Neuron (in vitro differentiated cells): ENCODE data around the gene RAVER1.

Experiments
- H2AFZ ChIP-seq: one replicate; pipeline ENCODE4 v1.6.1; 2013; ENCODE audit warnings: low read depth, mild to moderate bottlenecking, inconsistent platforms, low read length, moderate library complexity
- H3K27me3 ChIP-seq: one replicate; pipeline ENCODE4 v1.6.1; 2013; ENCODE audit warnings: low read length; ENCODE audit not compliant: insufficient read depth
- H3K36me3 ChIP-seq: one replicate; pipeline ENCODE4 v1.6.1; 2013; ENCODE audit warnings: low read length; ENCODE audit not compliant: insufficient read depth
- H3K4me1 ChIP-seq: one replicate; pipeline ENCODE4 v1.6.1; 2013; ENCODE audit warnings: low read length; ENCODE audit not compliant: insufficient read depth
- H3K4me3 ChIP-seq: 2 replicates; pipeline ENCODE4 v1.5.1; 2013; ENCODE audit warnings: mild to moderate bottlenecking, low read length, moderate library complexity
- H3K9me3 ChIP-seq: one replicate; pipeline ENCODE4 v1.6.1; 2013; ENCODE audit warnings: low read length

RAVER1 gene

GRCh38 chr19:10271543-10272086, 61.7 kb downstream of the RAVER1 start:
- peak overlapping the region; percentile 34 for H3K4me3 ChIP-seq
- no peak overlapping the region for H2AFZ ChIP-seq
- H3K4me1 ChIP-seq: peaks cover 12% of the 10 kb centered on the region
- H3K27me3 ChIP-seq: no peaks in the 10 kb centered on the region
- no peaks in the 10 kb centered on the region for H3K9me3 ChIP-seq
- no peaks in the 10 kb centered on the region for H3K36me3 ChIP-seq

GRCh38 chr19:10270616-10271394, 62.5 kb downstream of the RAVER1 start, which contains the start of gene ICAM1:
TSS of gene ICAM1 (plus strand) at chr19:10271120. CDS start at chr19:10271160, 40 bp downstream.
- Histone ChIP-seq H3K27me3 (no peaks in the 10 kb centered on the region), H3K4me3 (peak within 1 kb of the TSS; percentile 34)

GRCh38 chr19:10270180-10270615, 63.1 kb downstream of the RAVER1 start:
- H2AFZ ChIP-seq: peak overlapping the region; percentile 43
- peak overlapping the region; percentile 34 for H3K4me3 ChIP-seq
- H3K27me3 ChIP-seq: no peaks in the 10 kb centered on the region
- no peaks in the 10 kb centered on the region for H3K9me3 ChIP-seq
- no peaks in the 10 kb centered on the region for H3K36me3 ChIP-seq
- H3K4me1 ChIP-seq: peaks cover 12% of the 10 kb centered on the region

More at GRCh38 chr19:10270616-10271394, 62.5 kb downstream of the RAVER1 start, which contains the start of gene ICAM1:
- Histone ChIP-seq H2AFZ (peak within 1 kb of the TSS; percentile 46), H3K4me1 (peaks cover 12% of the 10 kb centered on the region), H3K9me3 (no peaks in the 10 kb centered on the region), H3K36me3 (no peaks in the 10 kb centered on the region)

- Histone ChIP-seq H3K36me3 (no peaks in the 10 kb centered on the region), H3K27me3 (no peaks in the 10 kb centered on the region), H3K4me3 (peak overlapping the region; percentile 20), H3K4me1 (peaks cover 12% of the 10 kb centered on the region), H2AFZ (peak overlapping the region; percentile 43), H3K9me3 (no peaks in the 10 kb centered on the region)
Observed at GRCh38 chr19:10269333-10270179, 63.8 kb downstream of the RAVER1 start.

- H3K9me3 ChIP-seq: no peaks in the 10 kb centered on the region
- peaks cover 12% of the 10 kb centered on the region for H3K4me1 ChIP-seq
- H2AFZ ChIP-seq: no peak overlapping the region
- H3K27me3 ChIP-seq: no peaks in the 10 kb centered on the region
- H3K4me3 ChIP-seq: no peak overlapping the region
- no peaks in the 10 kb centered on the region for H3K36me3 ChIP-seq
Observed at GRCh38 chr19:10268071-10268470, 65.3 kb downstream of the RAVER1 start.

- Histone ChIP-seq H3K36me3 (no peaks in the 10 kb centered on the region), H2AFZ (no peak overlapping the region), H3K4me3 (no peak overlapping the region), H3K4me1 (peaks cover 12% of the 10 kb centered on the region), H3K9me3 (no peaks in the 10 kb centered on the region), H3K27me3 (no peaks in the 10 kb centered on the region)
Observed at GRCh38 chr19:10266706-10267105, 66.6 kb downstream of the RAVER1 start.
